ENCODE measurements around the gene INPP5A.

The INPP5A gene

GRCh38 chr10:132684164-132684891 lies 146.7 kb downstream of the INPP5A start:
- peak; percentile 62 for DNase-seq

DNA sequence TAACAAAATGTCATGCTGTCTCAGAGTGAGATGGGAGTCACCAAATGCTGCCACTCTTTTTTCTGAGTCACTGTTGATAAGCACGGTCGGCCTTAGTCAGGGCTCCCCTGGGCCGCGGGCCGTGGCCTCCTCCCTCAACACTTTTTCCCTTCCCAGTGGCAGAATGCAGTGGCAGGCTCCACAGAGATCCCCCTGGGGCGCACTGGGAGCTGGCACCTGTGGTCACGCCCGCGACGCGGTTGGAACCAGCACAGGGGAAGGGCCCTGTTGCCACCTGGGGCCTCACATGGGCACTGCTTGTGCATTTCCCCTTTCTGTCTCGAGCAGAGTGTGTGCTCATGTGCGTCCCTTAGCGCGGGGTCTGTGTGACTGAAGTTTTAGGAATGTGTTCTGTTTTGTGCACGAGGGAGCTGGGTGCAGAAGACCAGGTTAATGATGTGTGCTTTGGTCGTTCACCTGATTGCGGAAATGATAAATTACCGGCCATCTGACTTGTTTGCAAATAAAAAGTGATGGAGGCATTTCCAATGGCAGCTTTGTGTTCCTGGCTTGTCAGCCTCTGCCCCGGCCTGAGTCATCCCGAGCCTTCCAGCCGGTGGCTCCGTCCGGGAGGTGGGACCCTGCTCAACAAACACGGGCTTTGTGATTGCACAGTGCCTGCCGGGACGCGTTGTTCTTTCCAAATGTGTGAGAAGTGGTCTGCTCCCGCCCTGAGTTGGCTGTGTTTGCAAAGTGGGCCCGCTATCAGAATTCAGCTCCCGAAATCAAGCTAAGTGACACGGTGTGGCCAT lies 147.7 kb downstream of the INPP5A start:
- peak; percentile 47 for DNase-seq

GRCh38 chr10:132685921-132686680 lies 148.5 kb downstream of the INPP5A start:
- DNase-seq = no peak

- DNase-seq = no peak
Measured at GRCh38 chr10:132687181-132687892, 149.8 kb downstream of the INPP5A start.

DNA sequence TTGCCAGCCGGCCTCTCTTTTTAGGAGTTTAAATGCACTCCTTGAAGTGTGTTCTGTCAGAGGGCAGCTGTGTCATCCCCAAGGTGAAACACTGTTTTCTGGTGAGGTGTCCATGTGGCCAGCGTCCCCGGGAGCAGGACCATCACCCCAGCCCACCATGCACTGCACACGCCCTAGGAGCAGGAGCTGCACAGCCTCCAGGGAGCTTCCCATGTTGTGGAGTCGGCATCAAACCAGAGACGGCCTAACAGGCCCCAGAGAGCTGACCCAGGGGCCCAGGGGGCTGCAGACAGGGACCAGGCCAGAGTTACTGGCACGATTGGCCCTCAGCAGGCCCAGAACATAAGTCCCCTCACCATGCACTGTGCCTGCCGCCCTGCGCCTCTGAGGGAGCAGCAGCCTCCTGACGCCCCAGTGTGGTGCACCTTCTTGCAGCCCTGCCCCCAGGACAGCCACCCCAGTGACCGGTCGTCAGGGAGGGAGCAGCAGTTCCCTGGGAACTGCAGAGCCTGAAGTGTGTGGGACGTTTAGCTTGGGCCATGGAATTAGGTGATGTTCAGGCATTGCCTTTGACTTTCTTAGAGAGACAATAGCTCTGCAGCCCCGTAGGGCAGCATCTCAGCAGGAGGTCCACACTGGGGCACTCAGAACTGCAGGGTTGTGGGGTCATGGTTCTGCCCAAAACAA lies 150.4 kb downstream of the INPP5A start:
- DNase-seq = no peak

DNA sequence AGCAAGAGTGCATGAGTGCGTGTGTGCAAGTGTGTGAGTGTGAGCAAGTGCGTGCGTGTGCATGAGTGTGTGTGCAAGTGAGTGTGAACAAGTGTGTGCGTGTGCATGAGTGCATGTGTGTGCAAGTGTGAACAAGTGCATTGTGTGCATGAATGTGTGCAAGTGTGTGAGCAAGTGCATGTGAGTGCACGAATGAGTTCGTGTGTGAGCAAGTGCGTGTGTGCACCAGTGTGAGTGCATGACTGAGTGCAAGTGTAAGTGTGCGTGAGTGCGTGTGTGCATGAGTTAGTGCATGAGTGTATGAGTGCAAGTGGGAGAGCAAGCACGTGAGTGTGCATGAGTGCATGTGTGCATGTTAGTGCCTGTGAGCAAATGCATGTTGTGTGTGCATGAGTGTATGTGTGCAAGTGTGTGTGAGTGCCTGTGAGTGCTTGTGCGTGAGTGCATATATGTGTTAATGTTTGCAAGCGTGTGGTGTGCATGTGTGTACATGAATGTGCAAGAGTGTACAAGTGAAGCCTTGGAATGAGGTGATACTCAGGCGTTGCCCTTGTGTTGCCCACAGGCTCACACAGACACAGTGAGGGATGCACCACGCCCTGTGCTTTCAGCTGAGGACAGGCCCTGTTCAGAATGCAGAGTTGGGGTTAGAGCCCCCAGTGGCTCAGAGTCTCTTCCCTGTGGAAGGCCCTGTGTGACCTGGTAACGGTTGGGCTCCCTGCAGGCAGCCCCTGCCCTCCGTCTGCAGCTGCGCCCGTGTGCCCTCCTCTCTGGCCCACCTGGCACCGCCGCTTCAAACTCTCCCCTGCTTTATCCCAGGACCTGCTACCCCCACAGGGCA lies 151.2 kb downstream of the INPP5A start:
- no peak for DNase-seq

- no peak for DNase-seq
Measured at GRCh38 chr10:132689721-132690360, 152.3 kb downstream of the INPP5A start.

DNA sequence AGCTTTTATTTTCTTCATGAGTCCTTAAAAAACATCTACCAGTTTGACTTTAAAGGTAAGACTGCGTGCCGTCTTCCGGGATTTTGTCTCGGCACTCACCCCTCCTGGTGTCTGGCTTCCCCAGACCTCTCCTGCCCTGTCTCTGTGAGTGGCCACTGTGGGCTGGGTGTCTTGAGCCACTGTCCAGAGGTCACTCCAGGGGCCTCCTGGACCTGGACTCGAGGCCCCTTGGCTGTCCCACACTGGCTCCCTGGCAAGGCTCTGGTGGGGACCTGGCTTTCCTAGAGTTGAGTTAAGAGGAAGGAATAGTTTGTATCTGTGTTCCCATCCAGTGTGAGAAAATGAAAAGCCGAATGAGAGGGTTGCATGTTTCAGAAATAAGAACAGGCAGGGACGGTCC lies 152.8 kb downstream of the INPP5A start:
- no peak for DNase-seq

DNA sequence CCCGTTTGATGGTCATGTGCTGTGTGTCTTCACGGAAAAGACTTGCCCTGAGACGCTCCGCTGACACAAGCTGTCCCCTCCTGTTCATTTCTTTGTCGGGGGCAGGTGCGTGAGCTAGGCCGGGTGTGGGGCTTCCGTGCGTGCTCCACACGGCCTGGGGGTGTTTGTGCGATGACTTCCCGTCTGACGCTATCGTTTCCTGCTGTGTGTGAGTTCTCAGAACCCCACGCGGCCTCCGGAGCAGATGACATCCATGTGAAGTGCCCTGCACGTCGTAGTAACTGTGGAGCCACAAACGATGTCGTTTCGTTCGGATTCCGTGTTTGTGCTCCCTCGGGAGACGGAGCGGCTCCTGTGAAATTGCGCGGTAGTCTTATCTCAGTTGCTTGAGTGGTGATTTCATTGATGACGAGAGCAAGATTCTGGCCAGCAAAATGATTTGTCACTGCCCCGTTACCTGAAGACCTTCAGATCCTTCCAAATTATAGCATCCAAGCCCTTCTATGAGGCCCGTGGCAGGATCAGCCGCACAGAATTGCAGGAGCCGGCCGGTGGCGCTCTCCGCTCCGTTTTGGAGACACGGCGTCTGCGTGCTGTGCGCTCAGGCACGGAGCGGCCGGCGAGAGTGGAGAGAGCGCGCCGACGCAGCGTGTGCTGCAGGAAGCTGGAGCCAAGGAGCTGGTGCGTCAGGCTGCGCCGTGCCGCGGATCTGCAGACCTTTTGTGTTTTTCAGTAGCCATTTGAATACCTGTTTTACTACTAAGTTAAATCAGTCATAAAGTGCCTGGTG lies 153.4 kb downstream of the INPP5A start:
- no peak for DNase-seq

DNA sequence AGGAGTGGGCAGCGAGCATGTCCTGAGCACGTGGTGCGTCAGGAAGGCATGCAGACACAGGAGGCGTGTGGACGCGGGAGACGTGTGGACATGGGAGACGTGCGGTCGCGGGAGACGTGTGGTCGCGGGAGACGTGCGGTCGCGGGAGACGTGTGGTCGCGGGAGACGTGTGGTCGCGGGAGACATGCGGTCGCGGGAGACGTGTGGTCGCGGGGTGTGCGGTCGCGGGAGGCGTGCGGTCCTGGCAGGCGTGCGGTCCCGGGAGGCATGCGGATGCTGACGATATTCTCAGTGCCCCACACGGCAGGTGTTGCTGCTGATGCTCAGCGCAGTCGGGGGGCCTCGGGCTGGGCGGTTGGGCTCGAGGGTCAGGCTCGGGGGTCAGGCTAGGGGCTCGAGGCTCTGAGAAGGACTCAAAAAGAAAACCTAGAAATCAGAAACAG lies 154.1 kb downstream of the INPP5A start:
- DNase-seq = no peak

GRCh38 chr10:132692311-132692710 lies 154.7 kb downstream of the INPP5A start:
- DNase-seq = no peak

DNA sequence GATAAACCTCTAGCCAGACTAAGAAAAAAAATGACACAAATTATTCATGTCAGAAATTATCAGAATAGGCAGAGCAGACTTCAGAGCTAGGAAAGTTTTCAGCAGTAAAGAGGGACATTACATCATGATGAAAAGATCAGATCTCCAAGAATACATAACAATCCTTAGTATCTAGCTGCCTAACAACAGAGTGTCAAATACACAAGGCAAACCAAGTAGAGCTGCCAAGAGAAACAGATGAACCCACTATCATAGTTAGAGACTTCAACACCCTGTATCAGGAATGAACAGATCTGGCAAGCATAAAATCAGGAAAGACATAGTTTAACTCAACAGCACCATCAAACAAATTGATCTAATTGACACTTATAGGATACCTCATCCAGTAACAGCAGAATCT lies 156.1 kb downstream of the INPP5A start:
- DNase-seq = no peak

DNA sequence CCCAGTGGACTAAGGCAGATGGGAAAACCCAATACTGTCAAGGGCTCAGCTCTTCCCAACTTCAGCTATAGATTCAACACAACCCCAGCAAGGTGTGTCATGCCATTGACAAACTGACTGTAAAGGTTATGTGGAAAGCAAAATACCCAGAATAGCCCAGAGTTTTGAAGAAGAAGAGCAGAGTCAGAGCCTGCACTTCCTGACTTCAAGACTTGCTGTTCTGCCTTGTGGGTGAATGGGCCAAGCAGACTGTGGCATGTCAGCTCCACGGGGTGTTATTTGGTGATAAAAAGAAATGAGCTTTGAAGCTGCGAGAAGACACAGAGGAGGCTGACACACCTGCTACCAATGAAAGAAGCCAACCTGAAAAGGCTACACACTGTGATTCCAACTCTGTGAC lies 158.6 kb downstream of the INPP5A start:
- no peak for DNase-seq

DNA sequence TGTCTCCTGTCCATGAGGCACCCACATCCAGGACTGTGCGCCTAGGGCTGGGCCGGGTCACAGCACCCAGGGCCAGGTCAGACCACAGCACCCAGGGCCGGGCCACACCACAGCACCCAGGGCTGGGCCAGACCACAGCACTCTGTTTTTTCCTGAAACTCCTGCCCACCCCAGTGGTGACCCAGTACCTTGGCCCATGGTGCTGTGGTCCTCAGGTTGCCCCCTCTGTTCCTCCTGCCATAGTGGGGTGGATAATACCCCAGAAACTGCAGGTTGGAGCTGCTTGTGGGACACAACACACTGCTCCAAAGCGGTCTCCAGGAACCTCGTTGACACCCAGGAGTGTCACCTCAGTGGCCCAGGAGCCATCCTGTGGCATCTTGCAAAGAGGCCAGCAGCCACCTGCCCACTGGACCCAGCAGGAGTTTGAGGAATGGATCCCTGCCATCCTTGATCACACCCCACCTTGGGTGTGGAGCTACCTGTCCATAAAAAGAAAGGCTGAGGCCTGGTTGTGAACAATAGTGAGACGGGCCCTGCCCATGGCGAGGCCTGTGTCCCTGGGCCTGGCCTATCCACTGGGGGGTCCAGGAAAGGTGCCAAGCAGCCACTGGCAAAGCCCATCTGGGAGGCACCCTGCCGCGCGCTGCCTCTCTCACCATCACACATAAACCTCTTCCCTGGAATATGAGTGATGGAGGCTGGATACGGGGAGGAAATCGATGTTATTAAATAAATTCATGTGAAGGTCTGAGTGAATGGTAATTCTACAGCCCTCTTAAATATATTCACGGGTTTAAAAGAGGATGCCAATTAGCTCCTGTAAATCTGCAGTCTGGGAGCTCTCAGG lies 159.4 kb downstream of the INPP5A start:
- DNase-seq = no peak

- DNase-seq = no peak
Measured at GRCh38 chr10:132697578-132698200, 160.1 kb downstream of the INPP5A start.

GRCh38 chr10:132698211-132698751 lies 160.7 kb downstream of the INPP5A start:
- DNase-seq = no peak

GRCh38 chr10:132698761-132699391 lies 161.3 kb downstream of the INPP5A start:
- DNase-seq = no peak

Data from activated CD4-positive, alpha-beta T cell treated with anti-CD3 and anti-CD28 coated beads for 48 hours (primary cell).